ENCODE results near the gene PSMB5. TPM values are rescaled to one million over a fixed set of nuclear protein-coding genes. Genes with fewer than 3 reads are reported as not detected.

PSMB5 gene
- total RNA-seq, 1 donor from 2014 or later, result 215 TPM

DNA sequence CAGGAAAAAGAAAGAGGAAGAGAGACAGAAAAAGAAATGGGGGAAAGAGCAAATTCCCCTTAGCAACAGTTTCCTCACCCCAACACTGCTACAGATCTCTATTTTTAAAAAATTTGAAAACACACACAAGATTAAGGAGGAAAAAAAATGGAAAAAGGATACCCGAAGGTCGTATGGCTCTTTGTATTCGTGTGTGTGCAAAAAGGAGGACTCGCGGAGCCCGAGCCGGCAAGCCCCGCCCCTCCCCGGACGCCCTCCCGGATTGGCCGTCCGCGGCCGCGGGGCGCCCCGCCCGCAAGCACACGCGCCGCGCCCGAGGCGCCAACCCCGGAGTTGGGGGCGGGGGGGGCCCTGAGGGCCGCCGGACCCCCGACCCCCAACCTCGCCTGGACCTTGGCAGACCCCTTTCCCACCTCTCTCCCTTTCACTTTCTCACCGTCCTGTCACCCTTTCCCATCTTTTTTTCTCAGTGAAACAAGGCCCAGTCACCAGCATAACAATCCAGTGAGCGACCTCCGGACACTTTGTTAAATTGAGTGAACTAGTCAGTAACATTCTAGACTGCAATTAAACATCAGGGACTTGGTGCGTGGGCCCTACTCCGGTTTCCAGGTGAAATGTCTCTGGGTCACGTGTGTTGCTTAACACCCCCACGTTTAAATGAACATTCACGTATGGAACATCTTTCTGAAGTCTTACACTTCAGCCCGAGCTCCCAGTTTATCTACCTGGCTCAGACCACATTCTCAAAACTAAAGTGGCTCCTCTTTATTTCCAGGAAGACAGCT, 24.6 kb downstream of the PSMB5 start, which contains the start of gene C14orf93:
Gene C14orf93, minus strand, starts transcription at position 205 of the 788 bp plus-strand sequence. CDS start 11,120 bp downstream, outside the sequence.
- peak; percentile 67 for DNase-seq (ENCODE audit: low read depth, low spot score)

GRCh38 chr14:23009483-23009938, 25.2 kb downstream of the PSMB5 start:
- Mint-ChIP-seq H3K36me3 (ENCODE audit: low read depth) (no peaks in the 10 kb centered on the region), H3K9me3 (peaks cover 2% of the 10 kb centered on the region), H3K4me3 (peak overlapping the region; percentile 86), H3K27ac (ENCODE audit: unreplicated experiment) (peak overlapping the region; percentile 91), H3K4me1 (peaks cover 50% of the 10 kb centered on the region), H3K27me3 (ENCODE audit: low read depth) (no peaks in the 10 kb centered on the region)
- DNase-seq (ENCODE audit: low read depth, low spot score), result no peak
- TF ChIP-seq, protein P1, sequence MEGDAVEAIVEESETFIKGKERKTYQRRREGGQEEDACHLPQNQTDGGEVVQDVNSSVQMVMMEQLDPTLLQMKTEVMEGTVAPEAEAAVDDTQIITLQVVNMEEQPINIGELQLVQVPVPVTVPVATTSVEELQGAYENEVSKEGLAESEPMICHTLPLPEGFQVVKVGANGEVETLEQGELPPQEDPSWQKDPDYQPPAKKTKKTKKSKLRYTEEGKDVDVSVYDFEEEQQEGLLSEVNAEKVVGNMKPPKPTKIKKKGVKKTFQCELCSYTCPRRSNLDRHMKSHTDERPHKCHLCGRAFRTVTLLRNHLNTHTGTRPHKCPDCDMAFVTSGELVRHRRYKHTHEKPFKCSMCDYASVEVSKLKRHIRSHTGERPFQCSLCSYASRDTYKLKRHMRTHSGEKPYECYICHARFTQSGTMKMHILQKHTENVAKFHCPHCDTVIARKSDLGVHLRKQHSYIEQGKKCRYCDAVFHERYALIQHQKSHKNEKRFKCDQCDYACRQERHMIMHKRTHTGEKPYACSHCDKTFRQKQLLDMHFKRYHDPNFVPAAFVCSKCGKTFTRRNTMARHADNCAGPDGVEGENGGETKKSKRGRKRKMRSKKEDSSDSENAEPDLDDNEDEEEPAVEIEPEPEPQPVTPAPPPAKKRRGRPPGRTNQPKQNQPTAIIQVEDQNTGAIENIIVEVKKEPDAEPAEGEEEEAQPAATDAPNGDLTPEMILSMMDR (conservative IDR thresholded peaks at IDR 0.05), result no peak

More for the DNA sequence above, 24.6 kb downstream of the PSMB5 start, which contains the start of gene C14orf93:
- Mint-ChIP-seq H3K9me3 (peaks cover 2% of the 10 kb centered on the region), H3K36me3 (ENCODE audit: low read depth) (no peaks in the 10 kb centered on the region), H3K4me1 (peaks cover 46% of the 10 kb centered on the region), H3K27ac (ENCODE audit: unreplicated experiment) (peak within 1 kb of the TSS; percentile 95), H3K27me3 (ENCODE audit: low read depth) (no peaks in the 10 kb centered on the region), H3K4me3 (peak within 1 kb of the TSS; percentile 87)
- TF ChIP-seq, protein P1 (conservative IDR thresholded peaks at IDR 0.05), result no peak

GRCh38 chr14:23008831-23009230, 25.9 kb downstream of the PSMB5 start:
- no peak overlapping the region for H3K27ac Mint-ChIP-seq (ENCODE audit: unreplicated experiment)

DNA sequence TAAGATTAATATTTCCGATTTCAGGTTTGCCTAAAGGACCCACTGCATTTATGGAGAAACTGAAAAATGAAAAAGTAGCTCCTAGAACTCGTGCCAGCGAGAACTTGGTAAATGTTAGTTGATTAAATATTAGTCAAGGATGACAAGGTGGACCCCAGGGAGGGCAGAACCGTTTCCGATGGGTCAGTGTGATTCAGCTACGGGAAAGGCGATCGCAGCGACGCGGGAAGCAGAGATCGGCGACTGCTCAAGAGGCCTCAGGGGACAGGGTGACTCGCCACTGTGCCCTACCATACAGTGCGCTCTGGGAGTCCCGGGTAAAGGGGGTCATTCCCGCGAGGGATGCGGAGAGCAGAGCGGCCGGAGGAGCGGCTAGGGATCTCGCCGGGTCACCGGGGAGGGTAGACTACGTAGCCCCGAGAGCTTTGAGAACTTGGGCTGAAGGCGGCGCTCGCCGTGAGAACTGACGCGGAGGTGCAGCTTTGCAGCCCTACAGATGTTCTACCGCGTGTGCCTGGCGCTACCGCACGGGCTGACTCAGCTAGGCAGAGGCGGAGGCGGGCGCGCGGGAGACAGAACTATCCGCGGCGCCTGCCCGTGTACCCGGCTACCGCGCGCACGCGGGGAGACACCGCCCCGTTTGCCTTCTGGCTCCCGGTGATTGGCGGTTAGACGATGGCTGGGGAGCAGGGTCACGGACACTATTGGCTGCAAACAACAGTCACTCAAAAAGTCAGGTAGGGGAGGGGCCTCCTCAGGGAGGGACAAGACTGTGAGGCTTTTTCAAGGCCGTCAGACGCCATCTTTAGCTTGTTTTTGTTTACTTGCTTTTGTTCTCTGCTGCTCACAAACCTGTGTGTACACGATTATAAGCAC, 27.9 kb downstream of the PSMB5 start:
- Mint-ChIP-seq H3K4me1 (peaks cover 50% of the 10 kb centered on the region), H3K27ac (ENCODE audit: unreplicated experiment) (peak overlapping the region; percentile 99), H3K4me3 (peak overlapping the region; percentile 93), H3K9me3 (peaks cover 2% of the 10 kb centered on the region), H3K36me3 (ENCODE audit: low read depth) (no peaks in the 10 kb centered on the region), H3K27me3 (ENCODE audit: low read depth) (no peaks in the 10 kb centered on the region)
- TF ChIP-seq, protein P1 (conservative IDR thresholded peaks at IDR 0.05), result peak; percentile 31
- peak; percentile 93 for DNase-seq (ENCODE audit: low read depth, low spot score)

More at GRCh38 chr14:23008831-23009230, 25.9 kb downstream of the PSMB5 start:
- Mint-ChIP-seq H3K36me3 (ENCODE audit: low read depth) (no peaks in the 10 kb centered on the region), H3K4me1 (peaks cover 50% of the 10 kb centered on the region), H3K4me3 (peak overlapping the region; percentile 39), H3K9me3 (peaks cover 2% of the 10 kb centered on the region), H3K27me3 (ENCODE audit: low read depth) (no peaks in the 10 kb centered on the region)
- no peak for DNase-seq (ENCODE audit: low read depth, low spot score)
- TF ChIP-seq, protein P1 (conservative IDR thresholded peaks at IDR 0.05), result no peak

DNA sequence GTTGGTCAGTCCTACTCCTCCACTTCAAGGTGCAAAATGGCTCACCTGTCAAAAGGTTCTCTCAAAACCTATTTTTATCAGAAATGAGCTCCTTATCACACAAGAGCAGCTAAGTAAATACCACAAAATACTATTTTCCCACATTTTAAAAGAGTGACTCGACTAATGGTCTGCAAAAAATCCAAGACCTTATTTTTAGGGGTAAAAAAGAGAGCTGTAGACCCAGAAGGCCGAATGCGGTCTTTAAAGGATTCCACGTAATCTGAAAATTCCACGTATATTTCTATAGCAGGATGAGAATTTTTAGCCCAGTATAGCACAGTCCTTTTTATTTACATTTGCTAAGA, 28.5 kb downstream of the PSMB5 start:
- DNase-seq (ENCODE audit: low read depth, low spot score), result no peak
- H3K4me3 Mint-ChIP-seq, result peak overlapping the region; percentile 93
- peaks cover 46% of the 10 kb centered on the region for H3K4me1 Mint-ChIP-seq
- TF ChIP-seq, protein P1 (conservative IDR thresholded peaks at IDR 0.05), result no peak
- no peaks in the 10 kb centered on the region for H3K27me3 Mint-ChIP-seq (ENCODE audit: low read depth)
- peak overlapping the region; percentile 97 for H3K27ac Mint-ChIP-seq (ENCODE audit: unreplicated experiment)
- peaks cover 2% of the 10 kb centered on the region for H3K9me3 Mint-ChIP-seq
- no peaks in the 10 kb centered on the region for H3K36me3 Mint-ChIP-seq (ENCODE audit: low read depth)

Data from neural crest cell (in vitro differentiated cells).